ENCODE results near the gene FIS1. TPM values are rescaled to one million over a fixed set of nuclear protein-coding genes. Genes with fewer than 3 reads are reported as not detected.

The FIS1 gene
- total and polyA plus RNA-seq, 2 donors (not counting 1 experiment from before 2014, with no cell fraction given), result 95.5 to 245 TPM

DNA sequence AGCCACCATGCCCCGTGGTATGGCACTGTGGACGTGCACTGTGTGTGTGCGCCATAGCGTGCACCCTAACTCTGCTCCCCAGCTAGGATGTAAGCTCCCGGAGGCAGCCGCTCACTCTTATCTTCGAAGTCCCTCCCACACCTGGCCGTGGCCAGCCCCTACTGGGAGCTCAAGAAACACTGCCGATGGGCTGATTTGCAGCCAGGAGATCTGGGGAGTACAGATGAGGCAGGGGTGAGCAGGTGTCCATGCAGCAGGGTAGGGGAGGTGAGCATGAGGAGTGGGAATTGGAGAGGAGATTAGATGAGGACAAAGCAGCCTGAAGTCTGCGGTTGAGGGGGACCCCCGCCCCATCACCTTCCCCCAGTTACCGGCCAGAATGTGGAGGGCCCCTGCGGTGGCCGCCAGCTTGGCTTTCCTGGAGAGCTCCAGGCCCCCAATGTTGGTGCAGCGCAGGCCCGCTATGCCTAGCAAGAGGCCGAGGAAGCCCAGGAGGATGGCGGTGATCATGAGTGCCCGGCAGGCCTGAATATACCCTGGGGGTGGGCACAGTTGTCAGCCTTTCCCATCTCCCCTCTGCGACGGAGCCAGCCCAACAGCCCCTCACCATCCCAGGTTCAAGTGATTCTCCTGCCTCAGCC is 10.9 kb downstream of the FIS1 start:
- Histone ChIP-seq H3K9ac (ENCODE audit: low read length) (no peak overlapping the region), H3K9me3 (ENCODE audit: control extremely low read depth in 1 of 3, control insufficient read depth in 2 of 3, insufficient read depth in 1 of 3, low read length in 2 of 3) (no peaks in the 10 kb centered on the region), H3K27ac (ENCODE audit: low read length in 2 of 2) (no peak overlapping the region), H2AFZ (ENCODE audit: insufficient read depth, low read depth, low read length, poor library complexity, severe bottlenecking) (no peak overlapping the region), H3K27me3 (replicated peaks in 1 of 4; ENCODE audit: control extremely low read depth in 1 of 4, control insufficient read depth in 3 of 4, insufficient read depth in 4 of 4, low read length in 3 of 4) (no peaks in the 10 kb centered on the region), H3K79me2 (ENCODE audit: control insufficient read depth, insufficient read depth, low read length) (peaks cover 3% of the 10 kb centered on the region), H3K4me1 (ENCODE audit: control insufficient read depth in 2 of 2, insufficient read depth in 2 of 2, low read length in 2 of 2) (no peaks in the 10 kb centered on the region), H3K4me3 (ENCODE audit: control extremely low read depth in 1 of 5, extremely low read depth in 1 of 5, insufficient read depth in 1 of 5, low read depth in 2 of 5, low read length in 4 of 5) (no peak overlapping the region), H4K20me1 (ENCODE audit: control insufficient read depth, insufficient read depth, low read length, poor library complexity, severe bottlenecking) (peaks cover 33% of the 10 kb centered on the region), H3K4me2 (replicated peaks; ENCODE audit: low read depth, low read length, poor library complexity, severe bottlenecking) (no peak overlapping the region), H3K36me3 (replicated peaks in 1 of 2; ENCODE audit: control extremely low read depth in 1 of 2, control insufficient read depth in 1 of 2, extremely low read depth in 1 of 2, insufficient read depth in 2 of 2, low read length in 1 of 2) (peaks cover 0 to 5% of the 10 kb centered on the region in 2 experiments)
- Mint-ChIP-seq H3K27me3 (no peaks in the 10 kb centered on the region), H3K27ac (no peak overlapping the region), H3K9me3 (ENCODE audit: insufficient read depth) (no peaks in the 10 kb centered on the region), H3K4me1 (no peaks in the 10 kb centered on the region), H3K4me3 (no peak overlapping the region)
- DNase-seq (no peak), ATAC-seq (ENCODE audit: low read depth) (no peak)
- intact Hi-C loops (cut with micrococcal nuclease), result no loop called here
- POLR2A ChIA-PET, result no interaction called here
- WGBS (ENCODE audit: insufficient coverage), result 97% methylated on average over 14 of the region's 21 CpGs
- CTCF ChIA-PET, result interaction anchor here (1.2 kb wide), 1 partner anchor 10 kb away, joined by 6 read pairs; no protein-coding TSS in a partner anchor
- no peak for TF ChIP-seq EZH2 (IDR thresholded peaks at IDR 0.05; ENCODE audit: borderline replicate concordance, insufficient read depth, low read depth, low read length, poor library complexity, severe bottlenecking)
- TF ChIP-seq, protein P1, sequence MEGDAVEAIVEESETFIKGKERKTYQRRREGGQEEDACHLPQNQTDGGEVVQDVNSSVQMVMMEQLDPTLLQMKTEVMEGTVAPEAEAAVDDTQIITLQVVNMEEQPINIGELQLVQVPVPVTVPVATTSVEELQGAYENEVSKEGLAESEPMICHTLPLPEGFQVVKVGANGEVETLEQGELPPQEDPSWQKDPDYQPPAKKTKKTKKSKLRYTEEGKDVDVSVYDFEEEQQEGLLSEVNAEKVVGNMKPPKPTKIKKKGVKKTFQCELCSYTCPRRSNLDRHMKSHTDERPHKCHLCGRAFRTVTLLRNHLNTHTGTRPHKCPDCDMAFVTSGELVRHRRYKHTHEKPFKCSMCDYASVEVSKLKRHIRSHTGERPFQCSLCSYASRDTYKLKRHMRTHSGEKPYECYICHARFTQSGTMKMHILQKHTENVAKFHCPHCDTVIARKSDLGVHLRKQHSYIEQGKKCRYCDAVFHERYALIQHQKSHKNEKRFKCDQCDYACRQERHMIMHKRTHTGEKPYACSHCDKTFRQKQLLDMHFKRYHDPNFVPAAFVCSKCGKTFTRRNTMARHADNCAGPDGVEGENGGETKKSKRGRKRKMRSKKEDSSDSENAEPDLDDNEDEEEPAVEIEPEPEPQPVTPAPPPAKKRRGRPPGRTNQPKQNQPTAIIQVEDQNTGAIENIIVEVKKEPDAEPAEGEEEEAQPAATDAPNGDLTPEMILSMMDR (IDR thresholded peaks at IDR 0.05), result no peak

DNA sequence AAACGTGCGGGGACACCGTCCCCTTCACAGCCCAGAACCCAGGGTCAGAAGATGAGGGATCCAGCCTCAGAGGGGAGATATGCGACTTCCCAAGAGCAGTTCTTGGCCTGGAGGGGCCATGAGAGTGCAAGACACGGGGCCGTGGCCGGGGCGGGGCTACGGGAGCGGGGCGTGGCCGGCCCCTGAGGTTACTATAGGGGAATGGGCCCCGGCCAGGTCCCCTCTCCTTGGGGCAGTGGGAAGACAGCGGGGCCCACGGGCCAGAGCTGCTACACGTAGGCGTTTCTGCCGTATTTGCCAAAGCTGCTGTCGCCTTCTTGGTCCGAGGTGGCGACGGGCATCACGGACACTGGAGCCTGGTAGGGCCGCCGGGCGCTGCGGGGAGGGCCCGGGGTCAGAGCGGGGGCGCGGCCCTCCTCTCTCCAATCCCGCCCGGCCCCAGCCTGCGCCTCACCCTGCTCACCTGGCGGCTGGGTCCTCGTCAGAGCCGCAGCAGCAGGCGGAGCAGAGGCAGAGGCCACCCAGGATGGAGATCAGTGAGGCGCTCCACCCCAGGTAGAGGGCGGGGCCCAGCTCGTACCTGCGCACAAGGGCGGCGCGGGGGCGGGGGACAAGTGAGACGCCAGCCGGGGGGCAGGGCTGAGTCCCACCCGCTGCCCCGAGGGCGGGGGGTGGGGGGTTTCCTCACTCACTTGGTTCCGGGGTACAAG is 12.6 kb downstream of the FIS1 start:
- no peaks in the 10 kb centered on the region for H3K9me3 ChIP-seq (ENCODE audit: control extremely low read depth in 1 of 3, control insufficient read depth in 2 of 3, insufficient read depth in 1 of 3, low read length in 2 of 3)
- 94% methylated on average over 44 of the region's 52 CpGs for WGBS (ENCODE audit: insufficient coverage)
- H3K79me2 ChIP-seq (ENCODE audit: control insufficient read depth, insufficient read depth, low read length), result peaks cover 2% of the 10 kb centered on the region
- no peak for TF ChIP-seq EZH2 (IDR thresholded peaks at IDR 0.05; ENCODE audit: borderline replicate concordance, insufficient read depth, low read depth, low read length, poor library complexity, severe bottlenecking)
- TF ChIP-seq, protein P1 (IDR thresholded peaks at IDR 0.05), result no peak
- DNase-seq (no peak), ATAC-seq (ENCODE audit: low read depth) (no peak)
- no peak overlapping the region for H3K4me2 ChIP-seq (replicated peaks; ENCODE audit: low read depth, low read length, poor library complexity, severe bottlenecking)
- H3K27ac ChIP-seq (ENCODE audit: low read length in 2 of 2), result no peak overlapping the region
- H3K9ac ChIP-seq (ENCODE audit: low read length), result no peak overlapping the region
- H3K4me1 ChIP-seq (ENCODE audit: control insufficient read depth in 2 of 2, insufficient read depth in 2 of 2, low read length in 2 of 2), result no peaks in the 10 kb centered on the region
- CTCF ChIA-PET, result interaction anchor here (1.0 kb wide), 1 partner anchor 12 kb away, joined by 3 read pairs; no protein-coding TSS in a partner anchor
- Mint-ChIP-seq H3K4me1 (no peaks in the 10 kb centered on the region), H3K4me3 (no peak overlapping the region), H3K9me3 (ENCODE audit: insufficient read depth) (no peaks in the 10 kb centered on the region), H3K27ac (no peak overlapping the region), H3K27me3 (no peaks in the 10 kb centered on the region)
- intact Hi-C loops (cut with micrococcal nuclease), result no loop called here
- no peak overlapping the region for H3K4me3 ChIP-seq (ENCODE audit: control extremely low read depth in 1 of 5, extremely low read depth in 1 of 5, insufficient read depth in 1 of 5, low read depth in 2 of 5, low read length in 4 of 5)
- POLR2A ChIA-PET, result interaction anchor here (0.6 kb wide), 1 partner anchor 328 kb away, joined by 4 read pairs; no protein-coding TSS in a partner anchor
- H4K20me1 ChIP-seq (ENCODE audit: control insufficient read depth, insufficient read depth, low read length, poor library complexity, severe bottlenecking), result peaks cover 18% of the 10 kb centered on the region
- no peaks in the 10 kb centered on the region for H3K27me3 ChIP-seq (replicated peaks in 1 of 4; ENCODE audit: control extremely low read depth in 1 of 4, control insufficient read depth in 3 of 4, insufficient read depth in 4 of 4, low read length in 3 of 4)
- peaks cover 0 to 13% of the 10 kb centered on the region in 2 experiments for H3K36me3 ChIP-seq (replicated peaks in 1 of 2; ENCODE audit: control extremely low read depth in 1 of 2, control insufficient read depth in 1 of 2, extremely low read depth in 1 of 2, insufficient read depth in 2 of 2, low read length in 1 of 2)
- no peak overlapping the region for H2AFZ ChIP-seq (ENCODE audit: insufficient read depth, low read depth, low read length, poor library complexity, severe bottlenecking)
